HL-60/S4 treated with phorbol 12-myristate 13-acetate at 8.2 ng/mL for 4 days and 3 days (cell line): ENCODE results near the gene LHX2.

ENCODE experiments used
- in situ Hi-C: fragments of 300-500 bp; cut with MboI; formaldehyde crosslinking; loops from 2 replicates; pipeline ENCODE4 v1.15.0; 2022; ENCODE audit warnings: low sequenced_read_pairs

Gene LHX2

GRCh38 chr9:123998970-123999621, 12.5 kb upstream of the LHX2 start:
- in situ Hi-C loops: no loop called here

GRCh38 chr9:123999661-124000060, 11.9 kb upstream of the LHX2 start:
- in situ Hi-C loops: no loop called here

- in situ Hi-C loops: no loop called here
Measured at GRCh38 chr9:124000161-124000783, 11.3 kb upstream of the LHX2 start.

GRCh38 chr9:124000784-124001457, 10.6 kb upstream of the LHX2 start:
- in situ Hi-C loops: no loop called here

- in situ Hi-C loops: no loop called here
Measured at GRCh38 chr9:124001458-124001799, 10.1 kb upstream of the LHX2 start.

GRCh38 chr9:124001866-124002525, 9.6 kb upstream of the LHX2 start:
- in situ Hi-C loops: no loop called here

GRCh38 chr9:124003636-124004349, 7.8 kb upstream of the LHX2 start:
- in situ Hi-C loops: no loop called here

- in situ Hi-C loops: no loop called here
Measured at GRCh38 chr9:124004593-124004992, 7.0 kb upstream of the LHX2 start.

- in situ Hi-C loops: no loop called here
Measured at GRCh38 chr9:124005029-124005771, 6.4 kb upstream of the LHX2 start.

- in situ Hi-C loops: no loop called here
Measured at GRCh38 chr9:124006448-124007361, 4.9 kb upstream of the LHX2 start.

GRCh38 chr9:124007565-124008302, 3.8 kb upstream of the LHX2 start:
- in situ Hi-C loops: no loop called here

- in situ Hi-C loops: no loop called here
Measured at GRCh38 chr9:124008303-124008693, 3.3 kb upstream of the LHX2 start.

GRCh38 chr9:124008694-124009530, 2.7 kb upstream of the LHX2 start:
- in situ Hi-C loops: no loop called here

- in situ Hi-C loops: no loop called here
Measured at GRCh38 chr9:124009531-124010217, 1.9 kb upstream of the LHX2 start.

GRCh38 chr9:124010303-124010664, 1.3 kb upstream of the LHX2 start:
- in situ Hi-C loops: no loop called here

- in situ Hi-C loops: no loop called here
Measured at GRCh38 chr9:124010665-124011321, 775 bp upstream of the LHX2 start.
